Kasumi-1 (cell line): ENCODE data around the gene OBI1.

Experiments used
- DNase-seq, 2 experiments: peaks; one replicate each; lab custom pipeline; 2025; lab: John Stamatoyannopoulos, UW

OBI1 gene

DNA sequence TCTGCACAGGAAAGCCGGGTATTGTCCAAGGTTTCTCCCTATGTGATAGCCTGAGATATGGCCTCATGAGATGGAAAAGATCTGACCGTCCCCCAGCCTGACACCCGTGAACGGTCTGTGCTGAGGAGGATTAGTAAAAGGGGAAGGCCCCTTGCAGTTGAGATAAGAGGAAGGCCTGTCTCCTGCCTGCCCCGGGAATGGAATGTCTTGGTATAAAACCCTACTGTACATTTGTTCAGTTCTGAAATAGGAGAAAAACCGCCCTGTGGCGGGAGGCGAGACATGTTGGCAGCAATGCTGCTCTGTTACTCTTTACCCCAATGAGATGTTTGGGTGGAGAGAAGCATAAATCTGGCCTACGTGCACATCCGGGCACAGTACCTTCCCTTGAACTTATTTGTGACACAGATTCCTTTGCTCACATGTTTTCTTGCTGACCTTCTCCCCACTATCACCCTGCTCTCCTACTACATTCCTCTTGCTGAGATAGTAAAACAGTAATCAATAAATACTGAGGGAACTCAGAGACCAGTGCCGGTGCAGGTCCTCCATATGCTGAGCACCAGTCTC is 11.8 kb downstream of the OBI1 start:
- DNase-seq, result peak; percentile 67 to 72

DNA sequence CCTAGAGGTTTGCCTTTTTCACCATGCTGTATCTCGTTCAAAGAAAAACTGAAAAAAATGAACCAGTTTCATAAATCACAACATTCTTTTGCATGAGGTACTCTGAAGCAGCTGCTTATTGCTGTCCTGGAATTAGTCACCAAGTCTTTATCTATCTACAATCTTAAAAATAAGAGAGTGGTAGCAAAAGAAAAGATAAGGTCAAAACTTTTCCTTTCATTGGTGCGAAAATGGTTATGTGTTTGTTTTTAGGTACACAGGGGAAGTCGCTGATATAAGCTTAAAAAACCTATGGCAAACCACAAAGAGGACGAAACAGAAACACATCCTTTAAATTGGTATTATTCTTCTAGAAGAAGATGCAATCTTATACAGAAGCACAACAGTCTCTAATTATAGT is 20.7 kb downstream of the OBI1 start:
- no peak for DNase-seq

DNA sequence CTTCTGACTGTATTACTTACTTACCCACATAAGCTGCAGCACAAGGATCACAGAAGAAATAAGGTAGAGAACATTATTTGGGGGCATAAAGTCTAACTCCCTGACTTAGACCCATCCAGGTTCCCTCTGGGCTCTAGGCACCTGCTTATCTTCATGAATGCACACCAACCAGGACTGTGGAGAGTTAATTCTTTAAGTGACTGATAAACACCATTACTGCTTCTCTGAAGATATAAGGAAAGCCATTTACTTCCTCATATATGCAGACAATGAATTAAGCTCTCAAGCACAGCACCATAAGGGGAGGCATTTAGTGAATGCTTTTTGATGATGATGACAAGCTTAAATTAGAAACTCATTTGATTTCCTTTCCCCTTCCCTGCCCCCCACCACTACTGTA is 22.5 kb downstream of the OBI1 start:
- no peak for DNase-seq

DNA sequence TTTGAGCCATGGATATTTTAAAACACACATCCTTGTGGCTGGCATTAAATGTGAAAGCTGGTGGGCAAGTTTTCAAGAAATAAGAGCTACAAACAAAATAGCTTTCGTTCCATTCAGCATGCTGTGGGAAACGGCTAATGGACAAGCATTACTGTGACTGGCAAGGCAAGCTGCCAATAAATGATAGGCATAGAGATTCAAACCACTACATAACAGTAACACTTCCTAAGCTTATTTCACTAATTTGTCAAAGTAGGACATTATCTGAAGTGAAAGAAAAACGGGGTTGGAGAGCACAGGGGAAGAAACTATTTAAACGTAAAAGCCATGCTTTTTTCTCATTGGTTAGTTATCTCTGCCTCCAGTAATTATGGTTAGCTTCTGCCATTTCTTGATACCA is 26.0 kb downstream of the OBI1 start:
- no peak for DNase-seq

DNA sequence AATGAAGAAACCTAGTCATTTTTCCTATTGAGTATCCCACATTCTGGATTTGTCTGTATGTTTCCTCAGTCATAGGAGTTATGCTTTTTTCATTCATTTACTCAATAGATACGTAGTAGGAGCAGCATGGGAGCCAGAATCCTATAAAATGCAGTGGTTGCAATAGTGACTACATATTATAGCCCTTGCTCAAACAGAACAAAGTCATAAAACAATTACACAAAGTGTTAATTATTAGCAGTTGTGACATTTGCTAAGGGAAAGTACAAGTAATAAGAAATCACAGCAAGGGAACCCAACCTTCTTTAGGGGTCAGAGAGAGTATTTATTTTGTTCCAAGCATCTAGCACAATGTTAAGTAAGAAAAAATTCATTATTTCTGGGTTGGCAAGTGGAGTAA is 27.9 kb downstream of the OBI1 start:
- no peak for DNase-seq

DNA sequence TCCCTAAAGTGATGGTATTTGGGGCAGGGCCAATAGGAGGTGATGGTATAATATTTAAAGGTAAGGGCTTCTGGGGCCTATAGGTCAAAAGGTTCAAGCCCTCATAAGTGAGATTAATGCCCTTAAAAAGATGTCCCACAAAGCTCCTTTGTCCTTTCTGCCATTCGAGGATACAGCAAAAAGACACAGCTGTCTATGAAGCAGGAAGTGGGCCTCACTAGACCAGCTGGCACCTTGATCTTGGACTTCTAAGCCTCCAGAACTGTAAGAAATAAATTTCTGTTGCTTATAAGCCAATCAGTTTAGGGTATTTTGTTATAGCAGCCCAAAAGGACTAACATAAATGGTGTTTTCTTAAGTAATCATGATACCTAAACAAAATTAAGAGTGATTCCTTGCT is 28.4 kb downstream of the OBI1 start:
- DNase-seq, result no peak

DNA sequence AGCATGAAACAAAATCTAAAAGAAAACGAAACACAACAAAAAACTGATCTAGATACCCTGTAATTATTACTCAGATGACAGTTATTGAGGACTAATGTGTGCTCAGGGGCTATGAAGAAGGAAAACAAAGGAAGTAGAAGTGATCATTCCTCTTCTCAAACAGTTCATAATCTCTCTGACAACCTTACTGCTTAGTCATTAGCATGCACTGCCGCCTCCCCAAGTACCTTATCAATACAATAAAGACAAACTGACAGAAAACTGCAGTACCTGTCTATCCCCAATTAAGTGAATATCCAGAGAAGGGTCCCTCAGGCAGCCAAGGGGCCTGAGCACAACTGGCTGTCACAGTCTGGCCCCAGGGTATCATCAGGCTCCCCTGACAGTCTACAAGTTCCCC is 33.6 kb downstream of the OBI1 start:
- no peak for DNase-seq

DNA sequence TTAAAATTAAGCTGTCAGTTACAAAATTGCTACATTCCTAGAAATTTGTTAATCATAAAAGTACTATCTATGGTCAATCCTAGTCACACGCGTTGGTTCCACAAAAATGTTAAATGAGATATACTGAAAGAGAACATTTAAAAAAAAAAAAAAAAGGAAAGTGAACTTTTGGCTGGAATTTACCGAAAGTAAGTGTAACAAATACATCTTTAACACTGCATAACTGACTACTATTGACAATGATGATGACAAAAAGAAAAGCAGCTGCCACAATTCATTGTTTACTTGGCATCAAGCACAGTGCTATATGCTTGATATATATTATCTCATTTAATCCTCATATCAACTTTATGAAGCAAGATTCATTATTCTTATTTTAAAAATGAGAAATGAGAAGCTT is 35.8 kb downstream of the OBI1 start:
- no peak for DNase-seq

DNA sequence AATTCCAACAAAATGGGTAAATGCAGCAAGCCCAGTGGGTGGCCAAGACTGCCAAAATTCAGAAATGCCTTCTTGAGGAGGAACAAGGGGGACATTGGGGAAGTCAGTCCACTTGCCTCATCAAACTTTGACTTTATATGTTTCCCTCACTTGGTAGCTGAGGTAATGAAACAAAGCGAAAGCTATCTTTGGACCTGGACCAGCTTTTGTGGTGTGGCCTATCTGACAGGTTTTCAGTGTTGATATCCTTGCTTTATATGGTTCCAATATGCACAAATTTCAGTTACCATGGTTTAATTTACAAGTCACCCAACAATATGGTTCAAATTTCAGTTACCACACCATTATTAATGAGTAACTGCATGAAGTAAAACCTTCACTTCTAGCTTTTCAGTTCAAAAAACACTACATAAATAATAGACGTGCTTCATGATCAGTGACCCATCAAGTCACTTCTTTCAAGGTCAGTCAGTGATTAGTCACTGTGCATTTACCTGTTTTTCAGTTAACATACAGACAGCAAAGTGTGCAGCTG is 38.0 kb downstream of the OBI1 start:
- DNase-seq, result no peak

DNA sequence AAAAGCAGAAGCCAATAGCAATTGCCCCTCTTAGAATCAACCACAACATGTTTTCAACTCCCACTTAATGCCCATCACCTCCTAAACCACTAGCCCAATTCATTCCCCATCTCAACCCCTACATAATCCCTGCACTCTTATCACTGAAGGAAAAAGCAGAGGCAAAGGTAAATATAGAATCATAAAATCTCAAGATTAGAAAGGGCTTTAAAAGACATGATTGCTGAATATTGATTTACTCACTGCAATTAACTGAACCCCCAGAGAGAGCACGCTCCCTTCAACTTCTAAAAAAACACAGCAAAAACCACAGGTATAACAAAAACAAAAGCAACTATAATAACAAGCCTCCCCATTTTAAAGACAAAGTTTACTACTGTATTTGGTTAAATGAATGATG is 40.5 kb downstream of the OBI1 start:
- DNase-seq, result no peak

DNA sequence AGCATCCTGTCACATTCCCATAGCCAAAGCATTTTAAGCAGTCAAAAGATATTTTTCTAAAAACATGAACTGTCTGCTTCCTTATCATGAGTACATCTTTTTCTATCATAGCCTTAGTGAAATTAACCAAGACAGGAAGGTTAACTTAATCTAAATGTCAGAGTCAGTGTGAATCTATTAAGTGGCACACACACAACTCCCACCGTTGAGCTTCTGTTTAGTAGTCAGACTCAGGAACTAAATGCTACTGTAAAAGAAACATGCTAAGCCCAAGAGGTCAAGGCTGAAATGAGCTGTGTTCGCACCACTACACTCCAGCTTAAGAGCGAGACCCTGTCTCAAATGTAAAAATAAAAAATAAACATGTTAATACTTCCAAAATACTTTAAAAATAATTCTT is 47.9 kb downstream of the OBI1 start:
- no peak for DNase-seq

DNA sequence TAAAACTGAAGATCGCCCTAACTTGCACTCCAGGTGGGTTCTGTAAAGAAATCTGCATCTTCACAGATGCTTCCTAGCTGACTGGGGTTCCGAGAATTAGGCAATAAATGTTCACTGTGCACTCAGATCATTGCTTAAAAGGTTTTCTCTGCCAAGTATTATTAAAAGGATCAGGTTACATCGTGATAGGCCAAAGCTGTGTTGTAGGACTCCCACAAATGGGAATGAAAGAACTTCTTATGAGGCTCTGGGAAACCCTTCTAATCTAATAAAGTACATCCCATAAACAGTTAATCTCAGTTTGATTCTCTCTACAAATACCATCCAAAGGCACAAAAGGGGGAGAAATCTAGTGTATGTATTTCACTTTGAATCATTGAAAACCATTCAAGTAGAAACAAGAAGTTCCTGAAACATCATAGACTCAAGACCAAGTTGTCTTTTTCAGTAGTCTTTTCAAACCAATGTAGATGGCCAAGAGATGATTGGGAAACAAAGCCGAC is 48.5 kb downstream of the OBI1 start:
- DNase-seq, result no peak

DNA sequence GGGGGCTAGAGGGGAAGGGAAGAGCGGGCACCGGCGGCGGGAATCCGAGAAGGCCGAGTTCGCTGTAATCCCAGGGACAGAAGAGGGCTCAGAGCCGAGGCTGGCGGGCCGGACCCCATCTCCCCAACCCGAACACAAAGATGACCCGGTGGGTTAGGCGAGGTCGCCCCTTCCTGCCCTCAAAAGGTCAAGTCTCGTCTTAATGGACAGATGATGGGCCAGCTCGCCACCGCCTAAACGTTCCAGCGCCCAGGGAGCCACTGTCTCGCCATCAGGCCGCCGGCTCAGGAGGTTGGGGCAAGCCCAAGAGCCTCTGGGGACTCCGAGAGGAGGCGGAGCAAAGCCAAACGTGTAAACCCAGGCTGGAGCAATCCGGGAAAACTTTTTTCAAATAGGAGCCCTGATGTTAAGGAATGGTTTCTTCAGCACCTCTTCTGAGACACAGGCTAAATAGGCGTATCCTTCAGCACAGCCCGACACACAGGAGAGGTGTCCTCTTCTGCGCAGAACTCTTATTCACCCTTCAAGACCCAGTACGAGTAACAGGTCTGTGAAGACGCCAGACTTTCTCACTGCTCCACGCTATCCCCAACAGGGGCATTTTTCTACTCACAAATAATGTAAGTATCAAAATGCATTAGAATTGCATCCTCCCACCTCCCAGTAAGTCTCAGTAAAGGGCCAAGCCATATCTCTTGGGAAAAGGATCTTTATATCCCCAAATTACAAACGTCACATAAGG is 49.3 kb downstream of the OBI1 start:
- no peak for DNase-seq

DNA sequence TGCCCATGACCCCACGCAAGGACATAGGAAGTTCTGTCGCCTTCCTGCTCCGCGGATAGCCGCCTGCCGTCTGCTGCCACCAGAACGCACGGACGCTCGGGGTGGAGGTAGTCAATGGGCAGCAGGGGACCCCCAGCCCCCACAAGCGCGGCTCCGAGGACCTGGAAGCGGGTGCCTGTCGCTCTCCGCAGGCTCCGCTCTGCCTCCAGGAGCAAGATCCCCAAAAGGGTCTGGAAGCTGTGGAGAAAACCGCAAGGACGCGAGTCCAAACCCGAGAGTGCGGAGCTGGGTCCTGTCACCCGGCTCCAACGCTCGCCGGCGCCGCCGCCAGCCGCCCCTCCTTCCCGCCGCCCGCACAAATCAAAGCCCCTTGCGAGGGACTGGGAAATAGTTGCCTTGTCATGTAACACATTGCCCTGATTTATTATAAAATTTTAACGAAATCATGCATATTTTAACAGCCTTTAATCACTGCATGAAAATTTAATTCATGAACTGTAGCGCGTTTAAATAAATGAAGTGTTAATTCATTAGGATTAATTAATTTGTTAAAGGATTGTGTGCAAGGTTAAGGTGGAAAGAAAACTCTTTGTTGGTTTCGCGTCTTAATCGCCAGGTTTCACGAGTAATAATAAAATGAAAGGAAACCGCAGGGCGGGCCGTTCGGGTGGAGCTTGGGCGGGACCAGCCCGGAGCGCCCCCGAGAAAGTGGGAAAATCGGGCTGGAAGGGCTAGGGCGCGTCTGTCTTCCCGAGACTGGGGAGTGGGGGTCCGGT is 50.1 kb downstream of the OBI1 start:
- no peak for DNase-seq

DNA sequence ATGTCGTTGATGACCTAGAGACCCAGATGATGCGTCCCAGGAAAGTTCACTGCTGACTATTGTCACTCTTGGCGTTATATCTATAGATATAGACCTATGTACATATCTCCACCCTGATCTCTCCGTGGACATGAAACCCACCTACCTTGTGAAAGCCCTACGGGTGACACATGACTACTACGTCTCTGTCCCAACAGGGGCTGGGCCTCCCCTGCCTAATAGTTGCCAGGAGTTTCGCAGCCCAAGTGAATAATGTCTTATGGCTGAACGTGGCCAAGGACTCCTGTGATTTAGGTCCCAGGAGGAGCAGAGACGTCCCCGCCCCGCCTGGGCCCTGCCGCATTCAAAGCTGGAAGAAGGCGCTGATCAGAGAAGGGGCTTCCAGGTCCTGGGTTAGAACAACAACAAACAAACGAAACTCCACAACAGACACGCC is 50.7 kb downstream of the OBI1 start:
- no peak for DNase-seq

DNA sequence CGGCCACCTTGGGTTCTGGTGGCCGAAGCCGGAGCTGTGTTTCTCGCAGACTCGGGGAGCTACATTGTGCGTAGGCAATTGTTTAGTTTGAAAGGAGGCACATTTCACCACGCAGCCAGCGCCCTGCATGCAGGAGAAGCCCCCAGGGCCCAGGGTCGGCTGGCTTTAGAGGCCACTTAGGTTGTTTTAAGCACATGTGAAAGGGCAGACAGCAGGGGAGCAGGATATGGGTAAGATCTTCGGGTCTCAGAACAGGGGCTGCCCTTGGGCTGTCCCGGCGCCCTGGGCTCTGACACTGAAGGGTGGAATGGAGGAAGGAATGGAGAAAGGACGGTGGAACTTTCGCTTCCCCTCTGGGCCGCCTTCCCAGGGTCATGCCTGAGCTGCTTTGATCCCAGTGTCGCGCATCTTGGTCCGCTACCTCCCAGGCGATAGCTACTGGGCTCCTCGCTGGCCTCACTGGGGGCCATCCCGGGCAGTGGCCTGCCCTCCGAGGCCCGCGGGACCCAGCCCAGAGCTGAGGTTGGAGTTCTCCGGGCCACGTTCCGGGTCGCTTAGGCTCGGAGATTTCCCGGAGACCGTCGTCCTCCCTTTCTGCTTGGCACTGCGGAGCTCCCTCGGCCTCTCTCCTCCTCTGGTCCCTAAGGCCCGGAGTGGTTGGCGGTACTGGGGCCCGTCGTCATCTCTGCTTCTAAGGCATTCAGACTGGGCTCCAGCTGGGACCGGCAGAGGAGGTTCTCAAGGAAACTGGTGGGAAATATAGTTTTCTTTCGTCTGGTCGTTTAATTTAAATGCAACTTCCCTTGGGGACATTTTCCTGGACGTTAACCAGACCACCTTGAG is 51.3 kb downstream of the OBI1 start:
- no peak for DNase-seq

DNA sequence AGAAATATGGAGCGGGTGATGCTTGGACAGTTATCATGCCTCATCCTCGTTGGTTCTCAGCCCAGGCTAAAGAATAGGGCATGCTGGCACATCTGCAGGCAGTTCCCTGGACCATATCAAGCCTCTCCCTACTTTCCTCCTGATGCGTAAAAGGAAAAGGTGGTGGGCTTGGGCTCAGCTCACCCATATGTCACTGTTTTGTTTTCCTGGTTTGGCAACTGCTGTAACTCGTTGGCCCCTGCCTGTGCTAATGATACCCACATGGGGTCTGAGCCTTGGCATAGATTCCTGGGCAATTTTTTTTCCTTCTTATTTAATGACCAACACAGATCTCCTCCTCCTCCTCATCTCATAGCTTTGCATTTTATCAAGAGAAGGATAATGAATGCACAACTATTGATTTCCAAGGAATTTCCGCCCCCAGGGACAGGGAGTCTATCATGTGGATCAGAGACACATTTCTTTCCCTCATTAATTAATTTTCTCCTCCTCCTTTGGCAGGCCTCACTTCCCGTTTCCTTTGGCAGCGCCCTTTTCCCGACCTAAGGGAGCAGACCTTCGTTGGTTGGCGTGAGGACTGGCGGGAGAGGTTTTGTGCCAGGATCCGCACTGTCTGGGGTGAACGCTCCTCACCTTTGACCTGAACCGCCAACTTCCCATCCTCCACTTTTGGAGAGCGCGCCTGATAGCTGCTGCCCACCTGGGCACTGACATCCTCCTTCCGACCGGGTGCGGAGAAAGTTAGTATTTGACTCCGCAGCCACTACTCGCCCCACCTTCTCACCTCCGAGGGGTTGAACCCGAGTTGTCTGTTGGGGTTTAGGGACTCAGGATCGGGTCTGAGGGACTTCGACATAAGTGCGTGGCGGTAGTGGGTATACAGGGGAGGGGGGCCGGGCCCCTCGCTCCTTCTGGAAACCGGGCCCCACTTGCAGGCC is 52.2 kb downstream of the OBI1 start:
- DNase-seq, result no peak

DNA sequence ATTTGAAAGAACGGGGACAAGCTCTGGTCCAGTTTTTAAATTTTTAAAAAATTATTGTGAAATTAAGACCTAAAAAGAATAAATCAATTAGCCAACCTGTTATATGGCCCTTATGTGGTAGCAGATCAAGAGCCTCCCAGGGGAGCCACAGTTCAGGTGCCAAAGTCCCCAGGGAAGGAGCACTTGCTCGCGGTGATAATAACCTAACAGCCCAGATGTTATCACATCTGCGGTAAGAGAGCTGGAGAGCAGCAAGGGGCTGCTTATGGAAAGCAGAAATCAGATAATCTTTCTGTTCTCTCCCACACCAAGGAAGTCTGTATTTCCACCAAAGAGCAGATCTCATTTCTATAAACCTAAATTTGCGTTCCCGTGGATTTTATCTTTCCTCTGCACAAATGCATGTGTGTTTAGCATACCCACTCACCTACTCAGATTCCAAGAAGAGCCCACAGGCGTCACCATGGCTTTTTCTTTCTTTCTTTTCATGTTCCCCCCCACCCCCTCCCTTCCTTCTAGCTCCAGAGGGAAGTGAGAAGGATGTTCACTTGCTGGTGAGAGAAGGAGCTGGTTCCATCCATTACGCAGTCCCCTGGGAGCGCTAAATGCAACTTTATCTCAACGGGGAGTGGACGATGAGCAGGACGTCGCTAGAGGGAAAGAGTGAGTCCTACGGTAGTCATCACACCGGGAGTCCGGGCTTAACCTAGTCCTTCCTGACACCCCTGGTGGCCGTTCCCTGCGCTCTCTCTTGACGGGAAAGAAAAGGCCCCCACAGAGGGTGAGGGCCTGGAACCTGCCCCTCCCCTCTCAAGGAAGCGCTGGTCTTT is 54.0 kb downstream of the OBI1 start:
- no peak for DNase-seq

DNA sequence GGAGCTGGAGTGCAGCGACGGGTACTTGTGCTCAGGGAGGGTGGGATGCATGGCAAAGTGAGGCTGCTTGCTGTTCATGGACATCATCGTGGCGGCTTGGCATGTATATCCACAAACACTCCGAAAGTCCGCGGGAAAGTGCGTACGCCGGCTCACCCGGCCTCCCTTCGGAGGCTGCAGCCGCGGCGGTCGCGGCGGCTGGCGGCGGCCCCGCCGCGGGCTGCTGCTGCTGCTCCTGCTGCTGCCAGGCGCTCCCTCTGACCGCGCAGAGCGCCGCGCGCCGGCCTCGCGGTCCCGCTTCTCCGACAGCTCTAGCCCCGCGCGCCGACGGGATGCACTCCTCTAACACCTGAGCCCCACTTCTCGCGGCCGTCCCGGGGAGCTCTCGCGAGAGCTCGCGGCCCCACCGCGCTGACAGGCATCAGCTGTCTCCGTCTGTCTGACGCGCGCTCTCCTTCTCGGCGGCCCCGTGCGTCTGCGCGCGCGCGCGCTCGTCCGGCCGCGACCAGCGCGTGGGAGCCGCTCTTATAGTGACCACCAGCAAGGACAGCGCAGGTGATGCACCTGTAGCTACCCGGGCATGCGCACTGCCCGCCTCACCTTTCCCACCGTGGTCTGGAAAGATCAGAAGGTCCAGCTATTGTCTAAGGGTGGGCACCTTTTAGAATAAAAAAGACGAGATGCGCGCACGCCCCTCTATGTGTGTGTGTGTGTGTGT is 55.6 kb downstream of the OBI1 start, which contains the start of gene POU4F1:
Gene POU4F1 (minus strand): TSS at position 313 of the 718 bp plus-strand sequence. CDS start 226 bp downstream, at position 87.
- peak; percentile 52 to 64 for DNase-seq
